CD14-positive monocyte (primary cell): ENCODE results near the gene UBL4B. TPM values are rescaled to one million over a fixed set of nuclear protein-coding genes. Genes with fewer than 3 reads are reported as not detected.
A peak's percentile ranks its signal among the peaks of the same experiment; 100 is the strongest.

Experiments used
- DNase-seq, 3 donors: peaks; one replicate each; pipeline ENCODE4 v3.0.0-alpha.2; 2011 to 2022
- H2AFZ ChIP-seq: 2 replicates; pipeline ENCODE4 v1.6.0; 2012; ENCODE audit warnings: mild to moderate bottlenecking, low read depth, low read length, inconsistent platforms; ENCODE audit not compliant: insufficient read depth, poor library complexity, severe bottlenecking
- H3K27ac ChIP-seq, 2 donors: 1 replicate in 1 of 2; 2 replicates in 1 of 2; pipeline ENCODE4 v1.5.1; 2012 to 2013; ENCODE audit warnings: low read length in 2 of 2, control low read depth in 1 of 2, inconsistent platforms in 1 of 2, low read depth in 1 of 2, mild to moderate bottlenecking in 1 of 2
- H3K27me3 ChIP-seq, 2 donors: one replicate each; pipeline versions ENCODE4 v1.6.0 to v1.6.1; 2011 to 2013; ENCODE audit warnings: low read length in 2 of 2; ENCODE audit not compliant: control insufficient read depth in 2 of 2, insufficient read depth in 2 of 2
- H3K36me3 ChIP-seq, 2 donors: replicated peaks in 1 of 2; 1 replicate in 1 of 2; 2 replicates in 1 of 2; pipeline versions ENCODE4 v1.5.1 to v1.6.1; 2012 to 2013; ENCODE audit warnings: low read length in 2 of 2, control low read depth in 1 of 2, inconsistent platforms in 1 of 2, mild to moderate bottlenecking in 1 of 2; ENCODE audit not compliant: insufficient read depth in 2 of 2, control insufficient read depth in 1 of 2
- H3K4me1 ChIP-seq, 2 donors: 1 replicate in 1 of 2; 2 replicates in 1 of 2; pipeline versions ENCODE4 v1.5.1 to v1.6.1; 2012 to 2013; ENCODE audit warnings: low read length in 2 of 2, control low read depth in 1 of 2, inconsistent platforms in 1 of 2, mild to moderate bottlenecking in 1 of 2, moderate library complexity in 1 of 2; ENCODE audit not compliant: insufficient read depth in 2 of 2, control insufficient read depth in 1 of 2
- H3K4me2 ChIP-seq: replicated peaks from 2 replicates; pipeline ENCODE3; 2012; ENCODE audit warnings: low read length, moderate library complexity, mild to moderate bottlenecking; ENCODE audit not compliant: poor library complexity, severe bottlenecking; ENCODE audit errors: extremely low read depth
- H3K4me3 ChIP-seq, 3 experiments: fragments of 200-600 bp in 1 of 3; sonication (generic) in 1 of 3; replicated peaks in 1 of 3; 1 replicate in 2 of 3; 2 replicates in 1 of 3; pipeline ENCODE4 v1.5.1; 2011 to 2013; ENCODE audit warnings: low read length in 3 of 3, mild to moderate bottlenecking in 3 of 3, control low read depth in 2 of 3, low read depth in 2 of 3, inconsistent platforms in 1 of 3, moderate library complexity in 1 of 3
- H3K79me2 ChIP-seq: 2 replicates; pipeline ENCODE4 v1.6.0; 2012; ENCODE audit warnings: mild to moderate bottlenecking, control low read depth, inconsistent platforms, low read length, moderate library complexity; ENCODE audit not compliant: insufficient read depth
- H3K9ac ChIP-seq: 2 replicates; pipeline ENCODE4 v1.6.0; 2017; ENCODE audit warnings: low read length, mild to moderate bottlenecking; ENCODE audit not compliant: insufficient read depth, poor library complexity, severe bottlenecking
- H3K9me3 ChIP-seq, 2 donors: replicated peaks in 1 of 2; 1 replicate in 1 of 2; 2 replicates in 1 of 2; pipeline versions ENCODE4 v1.5.1 to v1.6.1; 2012 to 2013; ENCODE audit warnings: low read length in 2 of 2, control low read depth in 1 of 2; ENCODE audit not compliant: control insufficient read depth in 1 of 2, insufficient read depth in 1 of 2
- H4K20me1 ChIP-seq: 2 replicates; pipeline ENCODE4 v1.6.0; 2012; ENCODE audit warnings: mild to moderate bottlenecking, low read length, control low read depth, moderate library complexity; ENCODE audit not compliant: insufficient read depth
- H3K27ac Mint-ChIP-seq, 7 donors: one replicate each; pipeline ENCODE4 v1.8.0; 2020; ENCODE audit warnings: mild to moderate bottlenecking in 7 of 7, mixed read lengths in 7 of 7, moderate library complexity in 6 of 7, inconsistent platforms in 2 of 7
- H3K27me3 Mint-ChIP-seq, 3 donors: one replicate each; pipeline ENCODE4 v1.8.0; 2021 to 2022; ENCODE audit warnings: low read depth in 3 of 3, mild to moderate bottlenecking in 3 of 3, mixed read lengths in 3 of 3, moderate library complexity in 3 of 3, inconsistent platforms in 1 of 3
- H3K36me3 Mint-ChIP-seq, 2 donors: one replicate each; pipeline ENCODE4 v1.8.0; 2020; ENCODE audit warnings: mixed read lengths in 2 of 2, inconsistent platforms in 1 of 2, mild to moderate bottlenecking in 1 of 2
- H3K4me1 Mint-ChIP-seq: one replicate; pipeline ENCODE4 v1.8.0; 2020; ENCODE audit warnings: mild to moderate bottlenecking, mixed read lengths
- H3K4me3 Mint-ChIP-seq, 2 donors: one replicate each; pipeline ENCODE4 v1.8.0; 2020; ENCODE audit warnings: mild to moderate bottlenecking in 2 of 2, mixed read lengths in 2 of 2, moderate library complexity in 1 of 2
- H3K9me3 Mint-ChIP-seq, 7 donors: one replicate each; pipeline ENCODE4 v1.8.0; 2020 to 2022; ENCODE audit warnings: mixed read lengths in 7 of 7, mild to moderate bottlenecking in 6 of 7, moderate library complexity in 6 of 7, inconsistent platforms in 2 of 7
- CTCF ChIP-seq: fragments of 200-600 bp; IDR thresholded peaks from one replicate; pipeline ENCODE4 v1.8.0; 2022; ENCODE audit warnings: antibody characterized with exemption, mild to moderate bottlenecking
- WGBS: methylation state at CpG from one replicate; pipeline ENCODE4 v1.1.5; 2013; ENCODE audit warnings: missing lambda C conversion rate; ENCODE audit not compliant: insufficient coverage; 5-methylcytosine and 5-hydroxymethylcytosine counted together
- intact Hi-C, 2 donors: fragments of 100-400 bp; cut with micrococcal nuclease; formaldehyde crosslinking; loops; one replicate each; pipeline versions ENCODE4 v1.15.0 to v1.15.1; 2023
- polyA plus RNA-seq, 3 donors: library from polyadenylated mRNA; depleted of rRNA in 1 of 3; unstranded in 2 of 3; stranded (reverse) in 1 of 3; fragments of 300-500 nt in 2 of 3; fragments of >200 nt in 1 of 3; fragmentation: Illumina TruSeq in 2 of 3; gene quantifications; 1 replicate in 2 of 3; 2 replicates in 1 of 3; pipeline ENCODE4 v1.2.3, GENCODE V29; 2012 to 2021

The UBL4B gene
- polyA plus RNA-seq, 3 donors = not detected

- Histone ChIP-seq H3K4me1 (no peaks in the 10 kb centered on the region), H3K9ac (no peak overlapping the region), H3K4me3 (no peak overlapping the region), H3K79me2 (no peaks in the 10 kb centered on the region), H3K27me3 (peaks cover 15 to 44% of the 10 kb centered on the region in 2 donors), H2AFZ (no peak overlapping the region), H3K9me3 (no peaks in the 10 kb centered on the region), H3K4me2 (no peak overlapping the region), H3K36me3 (no peaks in the 10 kb centered on the region), H4K20me1 (no peaks in the 10 kb centered on the region), H3K27ac (no peak overlapping the region)
- H3K27me3 Mint-ChIP-seq = peaks cover 51 to 65% (median 64%) of the 10 kb centered on the region in 3 donors
- H3K27ac Mint-ChIP-seq = no peak overlapping the region
- H3K9me3 Mint-ChIP-seq = peaks cover 0 to 5% (median 2%) of the 10 kb centered on the region in 7 donors
- intact Hi-C loops = no loop called here
- 80% methylated on average over 6 of the region's 11 CpGs for WGBS
- H3K4me1 Mint-ChIP-seq = peaks cover 2% of the 10 kb centered on the region
- H3K36me3 Mint-ChIP-seq = no peaks in the 10 kb centered on the region
- TF ChIP-seq CTCF = no peak
- no peak overlapping the region for H3K4me3 Mint-ChIP-seq
- no peak for DNase-seq
Measured at GRCh38 chr1:110134050-110134595, 21.9 kb downstream of the UBL4B start.

GRCh38 chr1:110135246-110135645 is 23.0 kb downstream of the UBL4B start:
- H3K27ac Mint-ChIP-seq = peak overlapping the region in 1 of 7 donors; percentile 7
- peaks cover 42 to 57% (median 57%) of the 10 kb centered on the region in 3 donors for H3K27me3 Mint-ChIP-seq

More at GRCh38 chr1:110135246-110135645, 23.0 kb downstream of the UBL4B start:
- H3K4me2 ChIP-seq = no peak overlapping the region
- no peak for TF ChIP-seq CTCF
- H3K27me3 ChIP-seq = peaks cover 15 to 40% of the 10 kb centered on the region in 2 donors
- no peaks in the 10 kb centered on the region for H3K36me3 ChIP-seq
- Mint-ChIP-seq H3K4me3 (no peak overlapping the region), H3K4me1 (peaks cover 2% of the 10 kb centered on the region), H3K9me3 (peaks cover 0 to 5% (median 2%) of the 10 kb centered on the region in 7 donors), H3K36me3 (no peaks in the 10 kb centered on the region)
- no peaks in the 10 kb centered on the region for H3K79me2 ChIP-seq
- WGBS = no CpG with 5 or more reads among the region's 4 CpGs
- no peaks in the 10 kb centered on the region for H4K20me1 ChIP-seq
- H3K9ac ChIP-seq = no peak overlapping the region
- H3K4me3 ChIP-seq = no peak overlapping the region
- no peak overlapping the region for H2AFZ ChIP-seq
- no peak for DNase-seq
- no peaks in the 10 kb centered on the region for H3K4me1 ChIP-seq
- no peaks in the 10 kb centered on the region for H3K9me3 ChIP-seq
- no peak overlapping the region for H3K27ac ChIP-seq
- intact Hi-C loops = no loop called here
